Measurements from ENCODE around the gene FBXO11.

FBXO11 gene

DNA sequence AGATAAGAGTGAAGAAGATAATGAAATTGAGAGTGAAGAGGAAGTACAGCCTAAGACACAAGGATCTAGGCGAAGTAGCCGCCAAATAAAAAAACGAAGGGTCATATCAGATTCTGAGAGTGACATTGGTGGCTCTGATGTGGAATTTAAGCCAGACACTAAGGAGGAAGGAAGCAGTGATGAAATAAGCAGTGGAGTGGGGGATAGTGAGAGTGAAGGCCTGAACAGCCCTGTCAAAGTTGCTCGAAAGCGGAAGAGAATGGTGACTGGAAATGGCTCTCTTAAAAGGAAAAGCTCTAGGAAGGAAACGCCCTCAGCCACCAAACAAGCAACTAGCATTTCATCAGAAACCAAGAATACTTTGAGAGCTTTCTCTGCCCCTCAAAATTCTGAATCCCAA is 107.7 kb downstream of the FBXO11 start:
- peaks cover 4% of the 10 kb centered on the region for H3K9me3 Mint-ChIP-seq
- H3K27ac Mint-ChIP-seq, result no peak overlapping the region
- no peaks in the 10 kb centered on the region for H3K4me1 Mint-ChIP-seq
- peaks cover 73% of the 10 kb centered on the region for H3K36me3 Mint-ChIP-seq
- no peak overlapping the region for H3K4me3 Mint-ChIP-seq
- H3K27me3 Mint-ChIP-seq, result no peaks in the 10 kb centered on the region
- ATAC-seq, result no peak

DNA sequence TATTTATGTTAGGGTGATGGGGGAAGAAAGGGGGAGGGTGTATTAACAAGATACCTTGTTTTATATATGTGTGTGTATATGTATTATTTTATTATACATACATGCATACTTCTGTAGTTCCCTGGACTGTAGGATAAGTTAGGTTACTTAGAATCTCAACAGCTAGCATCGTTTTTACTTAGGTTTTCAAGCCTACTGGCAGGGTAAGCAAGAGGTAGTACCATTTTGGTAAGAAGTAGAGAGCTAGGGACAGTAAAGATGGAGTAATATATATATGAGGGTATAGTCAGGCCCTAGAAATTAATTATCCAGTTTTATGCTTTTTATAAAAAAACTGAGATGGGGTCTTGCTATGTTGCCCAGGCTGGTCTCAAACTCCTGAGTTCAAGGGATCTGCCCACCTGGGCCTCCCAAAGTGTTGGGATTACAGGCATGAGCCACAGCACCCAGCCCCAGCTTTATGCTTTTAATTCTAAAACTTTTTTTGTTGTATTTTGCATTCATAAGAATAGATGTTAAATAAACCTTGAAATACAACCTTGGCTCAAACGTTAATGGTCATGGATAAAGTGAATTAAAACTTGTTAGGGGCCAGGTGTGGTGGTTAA is 110.1 kb downstream of the FBXO11 start:
- H3K4me3 Mint-ChIP-seq, result no peak overlapping the region
- no peaks in the 10 kb centered on the region for H3K9me3 Mint-ChIP-seq
- H3K27ac Mint-ChIP-seq, result no peak overlapping the region
- no peaks in the 10 kb centered on the region for H3K4me1 Mint-ChIP-seq
- H3K27me3 Mint-ChIP-seq, result no peaks in the 10 kb centered on the region
- no peak for ATAC-seq
- H3K36me3 Mint-ChIP-seq, result peaks cover 67% of the 10 kb centered on the region

DNA sequence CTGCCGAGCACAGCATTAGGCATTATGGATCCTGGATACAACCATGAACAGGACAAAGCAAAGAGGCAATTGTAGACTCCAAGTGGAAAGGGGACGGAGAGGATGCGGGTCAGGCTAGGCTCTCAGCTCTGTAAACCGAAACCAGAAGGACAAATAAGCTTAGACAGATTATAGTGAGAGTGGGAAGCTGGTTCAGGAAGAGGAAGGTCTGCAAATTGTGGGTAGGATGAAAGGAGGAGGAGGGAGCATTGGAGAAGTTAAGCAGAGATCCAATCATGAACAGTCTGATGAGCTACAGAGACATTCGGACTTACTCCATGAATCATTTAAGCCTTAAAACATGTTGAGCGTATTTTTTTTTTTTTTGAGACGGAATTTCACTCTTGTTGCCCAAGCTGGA is 120.3 kb downstream of the FBXO11 start:
- H3K36me3 Mint-ChIP-seq, result peaks cover 22% of the 10 kb centered on the region
- no peak overlapping the region for H3K27ac Mint-ChIP-seq
- ATAC-seq, result no peak
- no peaks in the 10 kb centered on the region for H3K9me3 Mint-ChIP-seq
- no peaks in the 10 kb centered on the region for H3K27me3 Mint-ChIP-seq
- H3K4me3 Mint-ChIP-seq, result no peak overlapping the region
- peaks cover 30% of the 10 kb centered on the region for H3K4me1 Mint-ChIP-seq

DNA sequence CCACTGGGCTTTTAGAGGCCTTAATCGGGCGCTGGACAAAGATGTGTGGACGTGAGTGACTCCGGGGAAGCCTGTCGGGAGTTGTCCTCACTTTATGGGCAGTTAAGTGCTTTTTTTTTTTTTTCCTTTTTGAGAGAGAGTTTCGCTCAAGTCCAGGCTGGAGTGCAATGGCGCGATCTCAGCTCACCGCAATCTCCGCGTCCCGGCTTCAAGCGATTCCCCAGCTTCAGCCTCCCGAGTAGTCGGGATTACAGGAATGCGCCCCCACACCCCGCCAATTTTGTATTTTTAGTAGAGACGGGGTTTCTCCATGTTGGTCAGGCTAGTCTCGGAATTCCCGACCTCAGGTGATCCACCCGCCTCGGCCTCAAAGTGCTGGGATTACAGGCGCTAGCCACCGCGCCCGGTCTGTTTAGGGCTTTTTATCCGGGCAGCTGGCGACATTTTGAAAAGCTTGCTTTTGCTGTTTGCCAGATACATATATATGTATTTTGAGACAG is 121.9 kb downstream of the FBXO11 start:
- Mint-ChIP-seq H3K27me3 (no peaks in the 10 kb centered on the region), H3K4me1 (peaks cover 26% of the 10 kb centered on the region), H3K4me3 (peak overlapping the region; percentile 95), H3K9me3 (no peaks in the 10 kb centered on the region), H3K27ac (peak overlapping the region; percentile 90), H3K36me3 (peaks cover 19% of the 10 kb centered on the region)
- no peak for ATAC-seq

DNA sequence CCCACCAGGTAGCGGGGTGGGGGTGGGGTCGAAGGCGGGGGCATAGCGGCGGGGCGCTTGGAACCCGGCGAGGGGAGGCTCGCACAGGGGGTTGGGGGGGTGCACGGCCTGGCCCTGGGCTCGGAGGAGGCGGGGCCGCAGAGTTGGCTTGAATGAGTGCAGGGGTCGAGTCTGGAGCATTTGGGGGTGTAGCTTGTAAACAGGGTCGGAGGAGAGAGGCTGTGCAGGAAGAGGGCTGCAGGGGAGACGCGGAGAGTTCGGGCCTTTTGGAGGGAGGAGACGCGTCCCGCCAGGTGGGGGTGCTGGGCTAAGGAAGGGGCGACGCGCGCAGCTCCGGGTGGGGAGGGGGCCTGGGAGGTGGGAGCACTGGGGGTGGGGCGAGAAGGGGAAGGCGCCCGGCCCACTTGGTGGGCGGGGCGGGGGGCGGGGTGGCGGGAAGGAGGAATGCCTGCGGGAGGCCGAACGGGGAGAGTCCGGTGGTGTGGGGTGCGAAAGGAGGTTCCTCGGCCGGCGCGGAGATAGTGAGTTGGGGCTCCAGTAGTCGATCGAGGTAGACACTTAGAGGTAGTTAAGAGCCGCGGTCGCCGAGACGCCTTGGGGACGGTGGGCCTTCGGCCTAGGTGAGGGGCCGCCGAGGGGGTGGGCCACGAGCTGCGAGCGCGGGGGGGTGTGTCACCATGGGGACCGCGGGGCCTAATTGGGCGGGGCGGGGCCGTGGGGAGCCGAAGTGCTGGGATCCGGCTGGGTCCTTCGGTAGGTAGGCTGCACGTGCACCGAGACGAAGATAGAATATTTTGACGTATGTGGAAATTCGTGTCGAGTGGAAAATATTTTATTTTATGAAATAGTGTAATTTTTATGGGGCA is 122.6 kb downstream of the FBXO11 start:
- Mint-ChIP-seq H3K4me1 (peaks cover 26% of the 10 kb centered on the region), H3K4me3 (peak overlapping the region; percentile 95), H3K9me3 (no peaks in the 10 kb centered on the region), H3K36me3 (peaks cover 19% of the 10 kb centered on the region), H3K27ac (peak overlapping the region; percentile 90), H3K27me3 (no peaks in the 10 kb centered on the region)
- ATAC-seq, result peak; percentile 57

DNA sequence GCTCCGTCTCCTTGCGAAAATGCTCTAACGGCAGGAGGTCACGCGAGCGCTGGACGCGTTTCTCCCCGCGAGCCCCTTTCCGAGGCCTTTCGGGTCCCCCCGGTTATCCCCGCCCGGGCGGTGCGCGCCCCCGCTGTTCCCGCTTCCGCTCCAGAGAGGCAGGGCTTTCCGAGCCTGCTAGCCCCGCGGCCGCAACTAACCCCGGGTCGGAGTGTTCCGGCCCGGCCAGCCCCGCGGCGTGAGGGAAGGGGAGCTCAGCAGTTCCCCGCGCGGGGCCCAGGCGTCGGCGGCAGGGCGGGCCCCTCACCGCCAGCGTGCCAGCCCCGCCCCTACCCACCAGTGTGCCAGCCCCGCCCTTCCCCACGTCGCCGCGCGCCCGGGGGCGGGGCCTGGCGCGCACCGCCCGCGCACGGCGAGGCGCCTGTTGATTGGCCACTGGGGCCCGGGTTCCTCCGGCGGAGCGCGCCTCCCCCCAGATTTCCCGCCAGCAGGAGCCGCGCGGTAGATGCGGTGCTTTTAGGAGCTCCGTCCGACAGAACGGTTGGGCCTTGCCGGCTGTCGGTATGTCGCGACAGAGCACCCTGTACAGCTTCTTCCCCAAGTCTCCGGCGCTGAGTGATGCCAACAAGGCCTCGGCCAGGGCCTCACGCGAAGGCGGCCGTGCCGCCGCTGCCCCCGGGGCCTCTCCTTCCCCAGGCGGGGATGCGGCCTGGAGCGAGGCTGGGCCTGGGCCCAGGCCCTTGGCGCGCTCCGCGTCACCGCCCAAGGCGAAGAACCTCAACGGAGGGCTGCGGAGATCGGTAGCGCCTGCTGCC is 123.4 kb downstream of the FBXO11 start, which contains the start of gene MSH6:
Gene MSH6 (plus strand): TSS at position 475 of the 815 bp plus-strand sequence. CDS start 89 bp downstream, at position 564.
- Mint-ChIP-seq H3K36me3 (peaks cover 19% of the 10 kb centered on the region), H3K4me1 (peaks cover 26% of the 10 kb centered on the region), H3K4me3 (peak within 1 kb of the TSS; percentile 95), H3K27me3 (no peaks in the 10 kb centered on the region), H3K9me3 (no peaks in the 10 kb centered on the region), H3K27ac (peak within 1 kb of the TSS; percentile 90)
- peak; percentile 95 for ATAC-seq

DNA sequence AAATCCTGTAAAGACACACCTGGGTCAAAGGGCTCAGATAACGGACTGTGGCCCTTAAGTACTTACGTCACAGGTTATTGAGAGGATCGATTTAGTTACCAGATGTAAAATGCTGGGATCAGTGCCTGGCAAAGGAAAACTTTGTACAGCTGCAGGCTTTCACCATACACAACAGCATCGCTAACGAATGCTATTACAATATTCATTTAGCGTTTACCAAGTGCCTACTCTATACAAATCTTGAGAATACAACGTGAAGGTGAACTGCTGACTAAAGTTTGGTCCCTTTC is 124.0 kb downstream of the FBXO11 start:
- Mint-ChIP-seq H3K9me3 (no peaks in the 10 kb centered on the region), H3K36me3 (peaks cover 19% of the 10 kb centered on the region), H3K4me1 (peaks cover 26% of the 10 kb centered on the region), H3K27me3 (no peaks in the 10 kb centered on the region), H3K4me3 (peak overlapping the region; percentile 95), H3K27ac (peak overlapping the region; percentile 90)
- no peak for ATAC-seq

DNA sequence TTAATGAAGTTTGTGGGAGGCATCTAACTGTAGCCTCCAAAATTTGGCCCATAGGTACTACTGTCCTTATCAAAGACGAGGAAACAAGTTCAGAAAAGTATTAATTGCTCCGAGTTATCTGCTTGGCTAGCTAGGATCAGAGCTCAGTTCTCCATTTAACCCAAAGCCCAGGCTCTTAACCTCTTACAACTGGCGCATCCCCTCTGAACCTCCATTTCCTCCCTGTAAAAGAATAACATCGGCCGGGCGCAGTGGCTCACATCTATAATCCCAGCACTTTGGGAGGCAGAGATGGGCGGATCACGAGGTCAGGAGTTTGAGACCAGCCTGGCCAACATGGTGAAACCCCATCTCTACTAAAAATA is 126.9 kb downstream of the FBXO11 start:
- Mint-ChIP-seq H3K4me1 (peaks cover 9% of the 10 kb centered on the region), H3K4me3 (no peak overlapping the region), H3K36me3 (peaks cover 6% of the 10 kb centered on the region), H3K9me3 (no peaks in the 10 kb centered on the region), H3K27me3 (no peaks in the 10 kb centered on the region), H3K27ac (no peak overlapping the region)
- ATAC-seq, result no peak

DNA sequence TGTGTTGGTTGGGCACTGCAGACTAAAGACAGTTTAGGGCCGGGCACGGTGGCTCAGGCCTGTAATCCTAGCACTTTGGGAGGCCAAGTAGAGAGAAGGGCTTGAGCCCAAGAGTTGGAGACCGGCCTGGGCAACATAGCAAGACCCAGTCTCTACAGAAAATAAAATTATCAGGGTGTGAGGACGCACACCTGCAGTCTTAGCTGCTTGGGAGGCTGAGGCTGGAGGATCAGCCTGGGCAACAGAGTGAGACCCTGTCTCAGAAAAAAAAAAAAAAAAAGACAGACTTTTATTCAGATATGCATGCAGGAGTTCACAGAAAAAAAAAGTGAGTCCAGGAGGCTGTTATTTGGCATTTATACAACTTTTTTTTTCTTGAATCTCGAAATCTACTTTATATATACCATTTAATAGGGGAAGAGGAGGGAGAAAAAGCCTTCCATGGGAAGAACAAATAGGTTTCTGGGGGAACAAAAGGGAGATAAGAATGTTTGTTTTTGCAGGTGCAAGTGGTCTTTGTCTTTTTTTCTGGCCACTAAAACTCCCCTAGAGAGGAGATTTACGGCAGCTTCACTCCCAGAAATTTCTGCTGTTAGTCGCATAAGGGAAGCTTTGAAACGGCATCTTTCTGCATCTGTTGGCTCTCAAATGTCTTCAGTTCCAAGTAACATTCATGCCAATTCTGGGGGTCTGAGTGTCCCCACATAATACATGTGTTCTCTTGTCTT is 127.4 kb downstream of the FBXO11 start:
- Mint-ChIP-seq H3K27me3 (no peaks in the 10 kb centered on the region), H3K36me3 (peaks cover 6% of the 10 kb centered on the region), H3K27ac (no peak overlapping the region), H3K9me3 (no peaks in the 10 kb centered on the region), H3K4me3 (no peak overlapping the region), H3K4me1 (peaks cover 4% of the 10 kb centered on the region)
- no peak for ATAC-seq

DNA sequence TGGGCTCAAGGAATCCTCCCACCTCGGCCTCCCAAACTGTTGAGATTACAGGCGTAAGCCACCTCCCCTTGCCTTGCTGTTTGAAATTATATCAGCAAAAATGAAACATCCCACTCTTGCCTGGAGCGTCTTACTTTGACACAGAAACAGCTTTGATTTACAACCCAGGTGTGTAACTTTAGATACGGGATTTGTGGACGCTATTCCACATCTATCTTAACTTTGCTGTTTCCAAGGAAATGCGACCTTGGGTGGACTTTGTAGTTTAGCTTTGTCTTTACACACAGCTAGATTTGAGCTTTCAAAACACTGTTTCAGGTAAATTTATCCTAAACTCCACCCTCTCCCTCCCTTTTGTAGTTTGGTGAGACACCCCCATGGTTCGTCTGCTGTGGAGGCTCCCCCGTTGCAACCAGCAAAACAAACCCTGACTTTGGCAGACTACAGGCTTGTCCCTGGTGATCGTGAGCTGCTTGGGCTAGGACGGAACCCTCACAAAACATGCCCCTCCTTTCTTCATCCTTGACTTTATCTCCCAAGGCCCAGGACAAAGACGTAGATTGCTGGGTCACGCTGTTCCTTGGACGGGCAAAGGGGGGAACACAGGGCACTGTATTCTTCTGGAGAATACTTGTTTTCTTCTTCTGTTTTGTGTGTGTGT is 128.9 kb downstream of the FBXO11 start:
- Mint-ChIP-seq H3K4me3 (no peak overlapping the region), H3K36me3 (no peaks in the 10 kb centered on the region), H3K4me1 (no peaks in the 10 kb centered on the region), H3K27ac (no peak overlapping the region), H3K9me3 (no peaks in the 10 kb centered on the region), H3K27me3 (no peaks in the 10 kb centered on the region)
- no peak for ATAC-seq

DNA sequence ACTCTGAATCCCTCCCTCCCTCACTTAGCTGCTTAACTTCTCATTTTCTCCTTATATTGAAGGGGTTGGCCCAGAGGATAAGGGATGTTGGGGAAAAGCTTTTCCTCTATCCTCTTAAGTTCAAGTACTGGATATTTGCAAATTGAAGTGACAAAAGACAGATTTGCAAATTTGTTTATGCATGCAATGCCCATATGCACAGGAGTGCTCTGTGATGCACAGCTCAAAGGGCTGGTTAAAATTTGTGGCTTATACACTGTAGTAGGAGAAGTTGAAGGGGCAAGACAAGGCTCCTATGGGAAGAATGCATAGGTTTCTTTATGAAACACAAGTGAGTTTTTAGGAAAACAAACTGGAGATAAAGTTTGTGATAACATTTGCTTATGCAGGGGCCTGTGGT is 131.7 kb downstream of the FBXO11 start:
- Mint-ChIP-seq H3K9me3 (no peaks in the 10 kb centered on the region), H3K4me1 (no peaks in the 10 kb centered on the region), H3K27ac (no peak overlapping the region), H3K36me3 (no peaks in the 10 kb centered on the region), H3K27me3 (no peaks in the 10 kb centered on the region), H3K4me3 (no peak overlapping the region)
- ATAC-seq, result no peak

DNA sequence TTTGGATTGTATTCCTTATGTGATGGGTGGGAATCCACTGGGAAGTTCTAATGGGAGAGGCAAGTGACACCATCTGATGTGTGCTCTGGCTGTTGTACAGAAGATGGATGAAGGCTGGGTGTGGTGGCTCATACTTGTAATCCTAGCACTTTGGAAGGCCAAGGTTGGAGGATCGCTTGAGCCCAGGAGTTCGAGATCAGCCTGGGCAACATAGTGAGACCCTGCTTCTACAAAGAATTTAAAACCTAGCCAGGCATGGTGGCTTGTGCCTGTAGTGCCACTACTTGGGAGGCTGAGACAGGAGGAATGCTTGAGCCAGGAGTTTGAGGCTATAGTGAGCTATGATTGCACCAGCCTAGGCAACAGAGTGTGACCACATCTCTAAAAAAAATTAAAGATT is 134.0 kb downstream of the FBXO11 start:
- no peak overlapping the region for H3K27ac Mint-ChIP-seq
- H3K4me3 Mint-ChIP-seq, result no peak overlapping the region
- no peaks in the 10 kb centered on the region for H3K27me3 Mint-ChIP-seq
- H3K36me3 Mint-ChIP-seq, result no peaks in the 10 kb centered on the region
- peaks cover 10% of the 10 kb centered on the region for H3K4me1 Mint-ChIP-seq
- H3K9me3 Mint-ChIP-seq, result no peaks in the 10 kb centered on the region
- ATAC-seq, result no peak

DNA sequence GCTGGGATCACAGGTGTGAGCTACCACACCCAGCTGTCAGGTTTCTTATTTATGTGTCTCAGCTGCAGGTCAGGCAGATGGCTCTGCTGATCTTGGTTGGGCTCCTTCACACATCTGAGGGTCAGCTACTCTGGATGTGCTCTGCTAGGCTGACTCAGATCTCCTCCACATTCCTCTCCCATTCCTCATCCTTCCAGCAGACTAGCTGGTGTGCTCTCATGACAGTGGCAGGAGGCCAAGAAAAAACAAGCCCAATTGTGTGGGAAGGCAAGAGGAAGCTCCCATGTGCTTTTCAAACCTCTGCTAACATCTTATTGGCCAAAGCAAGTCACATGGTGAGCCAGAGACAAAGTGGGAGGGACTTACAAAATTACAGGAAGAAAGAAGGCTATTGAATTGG is 135.1 kb downstream of the FBXO11 start:
- Mint-ChIP-seq H3K4me3 (no peak overlapping the region), H3K36me3 (no peaks in the 10 kb centered on the region), H3K9me3 (no peaks in the 10 kb centered on the region), H3K4me1 (peaks cover 10% of the 10 kb centered on the region), H3K27me3 (no peaks in the 10 kb centered on the region), H3K27ac (no peak overlapping the region)
- no peak for ATAC-seq

DNA sequence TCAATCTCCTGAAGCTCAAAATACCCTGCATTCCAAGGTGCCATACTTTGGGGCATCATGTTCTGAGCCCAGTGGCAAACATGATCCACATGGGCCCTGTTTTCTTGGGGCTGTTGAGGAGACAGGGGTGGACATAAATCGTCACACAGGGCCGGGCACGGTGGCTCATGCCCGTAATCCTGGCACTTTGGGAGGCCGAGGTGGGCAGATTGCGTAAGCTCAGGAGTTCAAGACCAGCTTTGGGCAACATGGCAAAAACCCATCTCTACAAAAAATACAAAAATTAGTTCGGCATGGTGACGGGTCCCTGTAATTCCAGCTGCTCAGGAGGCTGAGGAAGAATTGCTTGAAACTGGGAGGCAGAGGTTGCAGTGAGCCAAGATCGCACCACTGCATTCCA is 137.0 kb downstream of the FBXO11 start:
- Mint-ChIP-seq H3K4me1 (peaks cover 10% of the 10 kb centered on the region), H3K27me3 (no peaks in the 10 kb centered on the region), H3K9me3 (no peaks in the 10 kb centered on the region), H3K4me3 (no peak overlapping the region), H3K36me3 (no peaks in the 10 kb centered on the region), H3K27ac (no peak overlapping the region)
- ATAC-seq, result no peak

Data from stimulated activated memory B cell treated with anti-CD40 and anti-IgM and Interleukin-4, amounts not matched to agents 10 μg/mL and 1 μg/mL and 100 μg/mL, for 72 hours (primary cell).